ENCODE data around the gene CPNE8. TPM values are rescaled to one million over a fixed set of nuclear protein-coding genes. Genes with fewer than 3 reads are reported as not detected.

The CPNE8 gene
- total RNA-seq, 1 experiment from 2014 or later = 10.7 TPM

- Histone ChIP-seq H3K27ac (no peak overlapping the region), H3K36me3 (ENCODE audit: low read depth) (no peaks in the 10 kb centered on the region), H2AFZ (no peak overlapping the region), H3K4me2 (no peak overlapping the region), H3K79me2 (ENCODE audit: low read depth) (no peaks in the 10 kb centered on the region), H4K20me1 (ENCODE audit: insufficient read depth) (no peaks in the 10 kb centered on the region), H3K4me3 (no peak overlapping the region), H3K9me3 (ENCODE audit: insufficient read depth, low read depth) (no peaks in the 10 kb centered on the region), H3F3A (ENCODE audit: insufficient read depth, low read depth) (no peaks in the 10 kb centered on the region), H3K4me1 (replicated peaks; ENCODE audit: insufficient read depth) (no peaks in the 10 kb centered on the region), H3K27me3 (ENCODE audit: insufficient read depth, low read depth) (no peaks in the 10 kb centered on the region), H3K9me2 (ENCODE audit: insufficient read depth) (no peaks in the 10 kb centered on the region; the same call in 1 of the 2 replicates)
- no peak for TF ChIP-seq CTCF (conservative IDR thresholded peaks at IDR 0.05)
- TF ChIP-seq EZH2 (IDR thresholded peaks at IDR 0.05; ENCODE audit: low read depth) = no peak
- ChIA-PET CTCF (no interaction called here), POLR2A (ENCODE audit: unreplicated experiment) (interaction anchor here (0.6 kb wide), 1 partner anchor 548 kb away, joined by 6 read pairs; no protein-coding TSS in a partner anchor)
- no peak for DNase-seq
- intact Hi-C loops (cut with micrococcal nuclease; ENCODE audit: unreplicated experiment) = no loop called here
- BruUV-seq (replicated peaks) = no TSS peak
Measured at GRCh38 chr12:38728894-38729293, 176.5 kb downstream of the CPNE8 start.

GRCh38 chr12:38721611-38722252 is 183.7 kb downstream of the CPNE8 start:
- Histone ChIP-seq H3K9me3 (ENCODE audit: insufficient read depth, low read depth) (no peaks in the 10 kb centered on the region), H3K4me2 (no peak overlapping the region), H3K27ac (no peak overlapping the region), H3K36me3 (ENCODE audit: low read depth) (no peaks in the 10 kb centered on the region), H3K27me3 (ENCODE audit: insufficient read depth, low read depth) (no peaks in the 10 kb centered on the region), H3K4me1 (replicated peaks; ENCODE audit: insufficient read depth) (no peaks in the 10 kb centered on the region), H3K4me3 (no peak overlapping the region), H3K9me2 (ENCODE audit: insufficient read depth) (no peaks in the 10 kb centered on the region), H3K79me2 (ENCODE audit: low read depth) (no peaks in the 10 kb centered on the region), H4K20me1 (ENCODE audit: insufficient read depth) (no peaks in the 10 kb centered on the region), H3F3A (ENCODE audit: insufficient read depth, low read depth) (no peaks in the 10 kb centered on the region), H2AFZ (no peak overlapping the region)
- TF ChIP-seq CTCF (conservative IDR thresholded peaks at IDR 0.05) = no peak
- TF ChIP-seq EZH2 (IDR thresholded peaks at IDR 0.05; ENCODE audit: low read depth) = no peak
- BruUV-seq (replicated peaks) = no TSS peak
- intact Hi-C loops (cut with micrococcal nuclease; ENCODE audit: unreplicated experiment) = no loop called here
- DNase-seq = no peak
- ChIA-PET CTCF (interaction anchor here (0.6 kb wide), 1 partner anchor 360 kb away, joined by 3 read pairs; no protein-coding TSS in a partner anchor), POLR2A (ENCODE audit: unreplicated experiment) (no interaction called here)

- Histone ChIP-seq H4K20me1 (ENCODE audit: insufficient read depth) (no peaks in the 10 kb centered on the region), H3K9me2 (ENCODE audit: insufficient read depth) (no peaks in the 10 kb centered on the region), H3K4me3 (no peak overlapping the region), H3K4me1 (replicated peaks; ENCODE audit: insufficient read depth) (no peaks in the 10 kb centered on the region), H3K4me2 (no peak overlapping the region), H3K27me3 (ENCODE audit: insufficient read depth, low read depth) (no peaks in the 10 kb centered on the region), H2AFZ (no peak overlapping the region), H3K36me3 (ENCODE audit: low read depth) (no peaks in the 10 kb centered on the region), H3K9me3 (ENCODE audit: insufficient read depth, low read depth) (no peaks in the 10 kb centered on the region), H3K79me2 (ENCODE audit: low read depth) (no peaks in the 10 kb centered on the region), H3F3A (ENCODE audit: insufficient read depth, low read depth) (no peaks in the 10 kb centered on the region), H3K27ac (no peak overlapping the region)
- ChIA-PET CTCF (no interaction called here), POLR2A (ENCODE audit: unreplicated experiment) (no interaction called here)
- BruUV-seq (replicated peaks) = no TSS peak
- TF ChIP-seq CTCF (conservative IDR thresholded peaks at IDR 0.05) (no peak), EZH2 (IDR thresholded peaks at IDR 0.05; ENCODE audit: low read depth) (no peak)
- intact Hi-C loops (cut with micrococcal nuclease; ENCODE audit: unreplicated experiment) = no loop called here
- DNase-seq = no peak
Measured at GRCh38 chr12:38720661-38721060, 184.7 kb downstream of the CPNE8 start.
